NCI-H1048 (cell line): ENCODE results near the gene NEK6.

Experiments used
- DNase-seq: peaks from one replicate; lab custom pipeline; 2025; lab: John Stamatoyannopoulos, UW

Gene NEK6

GRCh38 chr9:124399968-124400940 lies 142.5 kb downstream of the NEK6 start:
- DNase-seq: no peak
